HL-60/S4 (cell line): ENCODE data around the gene SNURF.
"Not testable (repeated sequence)": the region's sequence is repeated elsewhere in the genome, so short reads cannot be mapped to it uniquely, and the experiment has no call there.

Source experiments
- in situ Hi-C: fragments of 300-500 bp; cut with MboI; formaldehyde crosslinking; loops from 2 replicates; pipeline ENCODE4 v1.14.3; 2022; ENCODE audit warnings: low sequenced_read_pairs

SNURF gene

GRCh38 chr15:24966364-24967103 is 11.7 kb downstream of the SNURF start:
- in situ Hi-C loops: no loop called here

- in situ Hi-C loops: no loop called here
Measured at GRCh38 chr15:24971052-24971451, 16.3 kb downstream of the SNURF start.

GRCh38 chr15:24971772-24972171 is 17.0 kb downstream of the SNURF start:
- in situ Hi-C loops: no loop called here

- in situ Hi-C loops: not testable (repeated sequence)
Measured at GRCh38 chr15:24972707-24973106, 17.9 kb downstream of the SNURF start.

GRCh38 chr15:24976932-24977331 is 22.1 kb downstream of the SNURF start:
- in situ Hi-C loops: no loop called here

GRCh38 chr15:24977686-24978085 is 22.9 kb downstream of the SNURF start:
- in situ Hi-C loops: no loop called here

GRCh38 chr15:24985224-24985623 is 30.4 kb downstream of the SNURF start:
- in situ Hi-C loops: no loop called here

GRCh38 chr15:24986653-24987052 is 31.9 kb downstream of the SNURF start:
- in situ Hi-C loops: no loop called here
